ENCODE data around the gene C10orf71. TPM values are rescaled to one million over a fixed set of nuclear protein-coding genes. Genes with fewer than 3 reads are reported as not detected.

The C10orf71 gene
- total and polyA plus RNA-seq, 2 donors from 2014 or later, result 0.28 TPM; not detected in 1

- no peak for FAIRE-seq
- no peak for TF ChIP-seq CTCF (IDR thresholded peaks at IDR 0.05; ENCODE audit: borderline replicate concordance, extremely low read depth, insufficient read depth)
Observed at GRCh38 chr10:49361735-49362568, 63.0 kb downstream of the C10orf71 start.

GRCh38 chr10:49362596-49363260, 63.8 kb downstream of the C10orf71 start:
- Histone ChIP-seq H3K27me3 (ENCODE audit: control insufficient read depth, insufficient read depth, low read length) (no peaks in the 10 kb centered on the region), H3K27ac (ENCODE audit: low read depth in 2 of 2, low read length in 2 of 2) (no peak overlapping the region), H3K4me1 (ENCODE audit: control insufficient read depth in 2 of 3, insufficient read depth in 2 of 3, low read depth in 1 of 3, low read length in 3 of 3) (no peaks in the 10 kb centered on the region), H3K4me3 (ENCODE audit: low read length in 3 of 3) (no peak overlapping the region), H3K9ac (ENCODE audit: low read length in 3 of 3) (no peak overlapping the region), H3K9me3 (ENCODE audit: control insufficient read depth in 2 of 3, insufficient read depth in 1 of 3, low read length in 3 of 3) (peaks cover 0 to 3% (median 0%) of the 10 kb centered on the region in 3 donors), H3K36me3 (ENCODE audit: control insufficient read depth in 2 of 3, insufficient read depth in 3 of 3, low read length in 3 of 3) (no peaks in the 10 kb centered on the region)
- TF ChIP-seq CTCF (IDR thresholded peaks at IDR 0.05; ENCODE audit: borderline replicate concordance, extremely low read depth, insufficient read depth), result no peak
- DNase-seq (peak in 1 of 5 donors; percentile 5), FAIRE-seq (no peak)
- intact Hi-C loops (cut with DNase I), result no loop called here

More at GRCh38 chr10:49361735-49362568, 63.0 kb downstream of the C10orf71 start:
- H3K4me3 ChIP-seq (ENCODE audit: low read length in 3 of 3), result no peak overlapping the region
- H3K9me3 ChIP-seq (ENCODE audit: control insufficient read depth in 2 of 3, insufficient read depth in 1 of 3, low read length in 3 of 3), result peaks cover 0 to 8% (median 0%) of the 10 kb centered on the region in 3 donors
- H3K27ac ChIP-seq (ENCODE audit: low read depth in 2 of 2, low read length in 2 of 2), result no peak overlapping the region
- intact Hi-C loops (cut with DNase I), result no loop called here
- no peaks in the 10 kb centered on the region for H3K4me1 ChIP-seq (ENCODE audit: control insufficient read depth in 2 of 3, insufficient read depth in 2 of 3, low read depth in 1 of 3, low read length in 3 of 3)
- no peak overlapping the region for H3K9ac ChIP-seq (ENCODE audit: low read length in 3 of 3)
- H3K36me3 ChIP-seq (ENCODE audit: control insufficient read depth in 2 of 3, insufficient read depth in 3 of 3, low read length in 3 of 3), result no peaks in the 10 kb centered on the region
- H3K27me3 ChIP-seq (ENCODE audit: control insufficient read depth, insufficient read depth, low read length), result no peaks in the 10 kb centered on the region
- DNase-seq, result peak in 1 of 5 donors; percentile 3

GRCh38 chr10:49363309-49364031, 64.5 kb downstream of the C10orf71 start:
- Histone ChIP-seq H3K9me3 (ENCODE audit: control insufficient read depth in 2 of 3, insufficient read depth in 1 of 3, low read length in 3 of 3) (no peaks in the 10 kb centered on the region), H3K27ac (ENCODE audit: low read depth in 2 of 2, low read length in 2 of 2) (no peak overlapping the region), H3K27me3 (ENCODE audit: control insufficient read depth, insufficient read depth, low read length) (no peaks in the 10 kb centered on the region), H3K4me3 (ENCODE audit: low read length in 3 of 3) (no peak overlapping the region), H3K36me3 (ENCODE audit: control insufficient read depth in 2 of 3, insufficient read depth in 3 of 3, low read length in 3 of 3) (no peaks in the 10 kb centered on the region), H3K9ac (ENCODE audit: low read length in 3 of 3) (no peak overlapping the region), H3K4me1 (ENCODE audit: control insufficient read depth in 2 of 3, insufficient read depth in 2 of 3, low read depth in 1 of 3, low read length in 3 of 3) (no peaks in the 10 kb centered on the region)
- peak in 1 of 5 donors; percentile 3 for DNase-seq
- intact Hi-C loops (cut with DNase I), result no loop called here
- no peak for FAIRE-seq
- no peak for TF ChIP-seq CTCF (IDR thresholded peaks at IDR 0.05; ENCODE audit: borderline replicate concordance, extremely low read depth, insufficient read depth)
